Measurements from ENCODE around the gene AMPD2. TPM values are rescaled to one million over a fixed set of nuclear protein-coding genes. Genes with fewer than 3 reads are reported as not detected.

The AMPD2 gene
- 55.3 TPM for total RNA-seq
- 21.1 TPM for polyA plus RNA-seq (ENCODE audit: insufficient read depth, low read depth, low replicate concordance)
- long read RNA-seq, donor 1, partial matches to known transcripts: 0 of 1 reads
- long read RNA-seq, donor 1, other reads (novel, unspliced or antisense): 0 of 1 reads
- long read RNA-seq, donor 2, partial matches to known transcripts: 5 of 6 reads
- long read RNA-seq, donor 2, other reads (novel, unspliced or antisense): 0 of 6 reads
- long read RNA-seq, donor 3, partial matches to known transcripts: 0 of 2 reads
- long read RNA-seq, donor 3, other reads (novel, unspliced or antisense): 0 of 2 reads
- long read RNA-seq, donor 4, partial matches to known transcripts: 0 of 5 reads
- long read RNA-seq, donor 4, other reads (novel, unspliced or antisense): 0 of 5 reads
- long read RNA-seq, donor 5: 0 reads
- long read RNA-seq, donor 6, partial matches to known transcripts: 0 of 1 reads
- long read RNA-seq, donor 6, other reads (novel, unspliced or antisense): 0 of 1 reads
- long read RNA-seq, donor 7, partial matches to known transcripts: 10 of 26 reads
- long read RNA-seq, donor 7, other reads (novel, unspliced or antisense): 12 of 26 reads
- long read RNA-seq, donor 8, partial matches to known transcripts: 0 of 1 reads
- long read RNA-seq, donor 8, other reads (novel, unspliced or antisense): 0 of 1 reads
- long read RNA-seq, donor 9: 0 reads
- long read RNA-seq, donor 10, partial matches to known transcripts: 0 of 3 reads
- long read RNA-seq, donor 10, other reads (novel, unspliced or antisense): 0 of 3 reads

DNA sequence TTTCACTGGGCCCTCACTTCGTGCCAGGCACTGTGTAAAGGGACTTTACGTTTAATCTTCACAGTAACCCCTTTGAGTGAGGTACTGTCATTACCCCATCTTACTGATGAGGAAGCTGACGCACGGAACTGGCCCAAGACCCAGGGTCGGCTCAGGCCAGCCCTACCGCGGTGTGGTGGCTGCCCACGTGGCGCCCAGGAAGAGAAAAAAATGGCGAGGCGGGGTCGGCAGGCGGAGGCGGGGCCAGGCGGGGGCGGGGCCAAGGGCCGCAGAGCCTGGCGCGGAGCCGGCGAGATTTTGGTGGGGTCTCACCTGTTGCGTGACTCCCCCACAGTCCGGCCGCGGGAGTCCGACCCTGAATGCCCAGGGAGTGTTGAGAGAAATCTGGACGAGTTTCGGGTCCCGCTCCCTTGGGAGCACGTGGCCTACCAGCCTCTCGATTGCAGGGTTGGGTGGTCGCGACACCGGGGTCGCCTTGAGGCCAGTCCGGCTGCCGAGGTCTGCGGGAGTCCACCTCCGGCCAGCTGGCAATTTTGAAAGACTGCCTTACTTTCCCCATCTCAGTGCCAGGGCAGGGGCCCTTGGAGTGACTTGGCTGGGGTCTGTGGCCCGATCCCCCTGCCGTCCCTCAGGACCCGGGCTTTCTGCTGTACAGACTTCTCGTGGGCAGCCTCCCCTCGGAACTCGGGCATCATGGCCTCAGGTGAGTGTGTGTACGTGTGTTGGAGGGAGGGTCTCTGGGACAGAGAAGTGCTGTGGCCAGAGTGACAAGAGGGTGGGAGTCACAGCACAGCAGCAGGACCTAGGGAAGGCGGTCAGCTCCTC, at the start of gene AMPD2, which contains the start of gene GNAT2:
TSS of gene AMPD2 (plus strand) at position 262 of the 825 bp plus-strand sequence. CDS start 1,339 bp downstream, outside the sequence.
TSS of gene GNAT2 (minus strand) at position 41 of the 825 bp plus-strand sequence. CDS start 6,746 bp downstream, outside the sequence.
- H3K27ac ChIP-seq (ENCODE audit: low read depth in 2 of 2, low read length in 2 of 2): peak within 1 kb of the TSS; percentile 80 to 87
- peak within 1 kb of the TSS; percentile 66 to 95 (median 88) for H3K4me3 ChIP-seq (ENCODE audit: low read length in 3 of 3)
- no peak for FAIRE-seq
- TF ChIP-seq, protein P1, sequence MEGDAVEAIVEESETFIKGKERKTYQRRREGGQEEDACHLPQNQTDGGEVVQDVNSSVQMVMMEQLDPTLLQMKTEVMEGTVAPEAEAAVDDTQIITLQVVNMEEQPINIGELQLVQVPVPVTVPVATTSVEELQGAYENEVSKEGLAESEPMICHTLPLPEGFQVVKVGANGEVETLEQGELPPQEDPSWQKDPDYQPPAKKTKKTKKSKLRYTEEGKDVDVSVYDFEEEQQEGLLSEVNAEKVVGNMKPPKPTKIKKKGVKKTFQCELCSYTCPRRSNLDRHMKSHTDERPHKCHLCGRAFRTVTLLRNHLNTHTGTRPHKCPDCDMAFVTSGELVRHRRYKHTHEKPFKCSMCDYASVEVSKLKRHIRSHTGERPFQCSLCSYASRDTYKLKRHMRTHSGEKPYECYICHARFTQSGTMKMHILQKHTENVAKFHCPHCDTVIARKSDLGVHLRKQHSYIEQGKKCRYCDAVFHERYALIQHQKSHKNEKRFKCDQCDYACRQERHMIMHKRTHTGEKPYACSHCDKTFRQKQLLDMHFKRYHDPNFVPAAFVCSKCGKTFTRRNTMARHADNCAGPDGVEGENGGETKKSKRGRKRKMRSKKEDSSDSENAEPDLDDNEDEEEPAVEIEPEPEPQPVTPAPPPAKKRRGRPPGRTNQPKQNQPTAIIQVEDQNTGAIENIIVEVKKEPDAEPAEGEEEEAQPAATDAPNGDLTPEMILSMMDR (IDR thresholded peaks at IDR 0.05; ENCODE audit: borderline replicate concordance, extremely low read depth, insufficient read depth): no peak
- H3K9me3 ChIP-seq (ENCODE audit: control insufficient read depth in 2 of 3, insufficient read depth in 1 of 3, low read length in 3 of 3): no peaks in the 10 kb centered on the region
- H3K4me1 ChIP-seq (ENCODE audit: control insufficient read depth in 2 of 3, insufficient read depth in 2 of 3, low read depth in 1 of 3, low read length in 3 of 3): peaks cover 3 to 34% (median 6%) of the 10 kb centered on the region in 3 donors
- intact Hi-C loops (cut with DNase I): loop anchor here (10.0 kb wide), 1 partner anchor 85 kb away; the partner anchor contains the start of gene GPR61
- no peaks in the 10 kb centered on the region for H3K27me3 ChIP-seq (ENCODE audit: control insufficient read depth, insufficient read depth, low read length)
- H3K36me3 ChIP-seq (ENCODE audit: control insufficient read depth in 2 of 3, insufficient read depth in 3 of 3, low read length in 3 of 3): no peaks in the 10 kb centered on the region
- peak within 1 kb of the TSS; percentile 41 to 99 (median 84) for H3K9ac ChIP-seq (ENCODE audit: low read length in 3 of 3)
- peak; percentile 70 to 91 (median 85) for DNase-seq

DNA sequence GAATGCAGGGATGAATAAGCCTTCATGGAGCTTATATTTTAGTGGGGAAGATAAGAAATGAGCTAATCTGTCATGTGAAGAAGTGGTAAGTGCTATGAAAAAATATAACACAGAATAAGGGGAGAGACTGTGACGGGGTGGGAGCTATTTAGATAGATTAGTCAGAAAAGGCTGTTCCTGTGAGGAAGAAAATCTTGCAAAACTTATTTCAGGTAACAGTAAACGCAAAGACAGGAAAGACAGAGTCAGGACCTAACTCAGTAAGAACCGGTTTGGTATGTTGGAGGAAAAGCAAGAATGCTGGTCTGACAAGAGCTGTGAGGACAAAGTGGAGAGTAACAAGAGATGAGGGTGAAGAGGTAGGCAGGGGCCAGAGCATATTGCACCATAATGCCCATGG, 49.2 kb upstream of the AMPD2 start:
- Histone ChIP-seq H3K9ac (ENCODE audit: low read length in 3 of 3) (no peak overlapping the region), H3K36me3 (ENCODE audit: control insufficient read depth in 2 of 3, insufficient read depth in 3 of 3, low read length in 3 of 3) (no peaks in the 10 kb centered on the region), H3K4me3 (ENCODE audit: low read length in 3 of 3) (no peak overlapping the region), H3K27ac (ENCODE audit: low read depth in 2 of 2, low read length in 2 of 2) (no peak overlapping the region), H3K4me1 (ENCODE audit: control insufficient read depth in 2 of 3, insufficient read depth in 2 of 3, low read depth in 1 of 3, low read length in 3 of 3) (peaks cover 0 to 7% (median 6%) of the 10 kb centered on the region in 3 donors), H3K27me3 (ENCODE audit: control insufficient read depth, insufficient read depth, low read length) (no peaks in the 10 kb centered on the region), H3K9me3 (ENCODE audit: control insufficient read depth in 2 of 3, insufficient read depth in 1 of 3, low read length in 3 of 3) (no peaks in the 10 kb centered on the region)
- intact Hi-C loops (cut with DNase I): no loop called here
- no peak for FAIRE-seq
- DNase-seq: peak in 1 of 5 donors; percentile 33
- TF ChIP-seq, protein P1 (IDR thresholded peaks at IDR 0.05; ENCODE audit: borderline replicate concordance, extremely low read depth, insufficient read depth): no peak

GRCh38 chr1:109573785-109574184, 45.9 kb upstream of the AMPD2 start:
- TF ChIP-seq, protein P1 (IDR thresholded peaks at IDR 0.05; ENCODE audit: borderline replicate concordance, extremely low read depth, insufficient read depth): no peak
- no peaks in the 10 kb centered on the region for H3K9me3 ChIP-seq (ENCODE audit: control insufficient read depth in 2 of 3, insufficient read depth in 1 of 3, low read length in 3 of 3)
- H3K27ac ChIP-seq (ENCODE audit: low read depth in 2 of 2, low read length in 2 of 2): no peak overlapping the region
- intact Hi-C loops (cut with DNase I): no loop called here
- FAIRE-seq (no peak), DNase-seq (no peak)
- H3K4me3 ChIP-seq (ENCODE audit: low read length in 3 of 3): no peak overlapping the region
- H3K9ac ChIP-seq (ENCODE audit: low read length in 3 of 3): no peak overlapping the region
- no peaks in the 10 kb centered on the region for H3K36me3 ChIP-seq (ENCODE audit: control insufficient read depth in 2 of 3, insufficient read depth in 3 of 3, low read length in 3 of 3)
- H3K4me1 ChIP-seq (ENCODE audit: control insufficient read depth in 2 of 3, insufficient read depth in 2 of 3, low read depth in 1 of 3, low read length in 3 of 3): peaks cover 0 to 7% (median 1%) of the 10 kb centered on the region in 3 donors
- no peaks in the 10 kb centered on the region for H3K27me3 ChIP-seq (ENCODE audit: control insufficient read depth, insufficient read depth, low read length)
